GM23338 (cell line): ENCODE measurements around the gene SMC1A. TPM values are rescaled to one million over a fixed set of nuclear protein-coding genes. Genes with fewer than 3 reads are reported as not detected.

Source experiments
- ATAC-seq: fragments of 200-7000 bp; cut with Tn5 transposase; 3 replicates; pipeline ENCODE4 v1.9.1; 2020
- DNase-seq: peaks from one replicate; pipeline ENCODE4 v3.0.0-alpha.2; 2015; ENCODE audit warnings: low spot score
- H2AFZ ChIP-seq: fragments of 200-600 bp; sonication (generic); 2 replicates; pipeline ENCODE4 v1.8.0; 2016; ENCODE audit warnings: antibody characterized with exemption, mild to moderate bottlenecking, moderate library complexity
- H3F3A ChIP-seq: fragments of 200-600 bp; sonication (generic); replicated peaks from 2 replicates; pipeline ENCODE4 v1.8.0; 2017; ENCODE audit warnings: antibody characterized with exemption, mixed run types, low read depth
- H3K27ac ChIP-seq: fragments of 200-600 bp; sonication (generic); 2 replicates; pipeline ENCODE4 v1.6.1; 2016; ENCODE audit warnings: low read depth
- H3K27me3 ChIP-seq: fragments of 200-600 bp; sonication (generic); 2 replicates; pipeline ENCODE4 v1.8.0; 2016; ENCODE audit warnings: mild to moderate bottlenecking, mixed run types, moderate library complexity; ENCODE audit not compliant: insufficient read depth
- H3K36me3 ChIP-seq: fragments of 200-600 bp; sonication (generic); 2 replicates; pipeline ENCODE4 v1.8.0; 2016; ENCODE audit warnings: mild to moderate bottlenecking; ENCODE audit not compliant: insufficient read depth
- H3K4me1 ChIP-seq: fragments of 200-600 bp; sonication (generic); 2 replicates; pipeline ENCODE4 v1.8.0; 2016; ENCODE audit warnings: mild to moderate bottlenecking, moderate library complexity; ENCODE audit not compliant: insufficient read depth
- H3K4me2 ChIP-seq: fragments of 200-600 bp; sonication (generic); 2 replicates; pipeline ENCODE4 v1.7.1; 2017; ENCODE audit warnings: mixed run types
- H3K4me3 ChIP-seq: fragments of 200-600 bp; sonication (generic); 2 replicates; pipeline ENCODE4 v1.6.1; 2016; ENCODE audit warnings: mixed run types
- H3K79me2 ChIP-seq: fragments of 200-600 bp; sonication (generic); replicated peaks from 2 replicates; pipeline ENCODE4 v1.8.0; 2017; ENCODE audit warnings: mild to moderate bottlenecking; ENCODE audit not compliant: insufficient read depth
- H3K9me2 ChIP-seq: fragments of 200-600 bp; sonication (generic); 2 replicates; pipeline ENCODE4 v1.8.0; 2017; ENCODE audit not compliant: insufficient read depth
- H4K20me1 ChIP-seq: fragments of 200-600 bp; sonication (generic); replicated peaks from 2 replicates; pipeline ENCODE4 v1.8.0; 2017; ENCODE audit warnings: mild to moderate bottlenecking; ENCODE audit not compliant: insufficient read depth
- H3K27ac Mint-ChIP-seq: 2 replicates; pipeline ENCODE4 v1.8.0; 2020; ENCODE audit warnings: inconsistent platforms, mild to moderate bottlenecking, moderate library complexity, mixed read lengths
- H3K27me3 Mint-ChIP-seq: 3 replicates; pipeline ENCODE4 v1.8.0; 2022; ENCODE audit warnings: low read depth, mild to moderate bottlenecking, moderate library complexity, mixed read lengths, inconsistent platforms; ENCODE audit not compliant: insufficient read depth, poor library complexity
- H3K36me3 Mint-ChIP-seq: 3 replicates; pipeline ENCODE4 v1.8.0; 2021; ENCODE audit warnings: low read depth, mild to moderate bottlenecking, inconsistent platforms, moderate library complexity, mixed read lengths
- H3K4me1 Mint-ChIP-seq: 3 replicates; pipeline ENCODE4 v1.8.0; 2020; ENCODE audit warnings: mild to moderate bottlenecking, inconsistent platforms, mixed read lengths
- H3K4me3 Mint-ChIP-seq: 3 replicates; pipeline ENCODE4 v1.8.0; 2021; ENCODE audit warnings: moderate library complexity, mild to moderate bottlenecking, inconsistent platforms, mixed read lengths
- H3K9me3 Mint-ChIP-seq: 3 replicates; pipeline ENCODE4 v1.8.0; 2020; ENCODE audit warnings: moderate library complexity, mild to moderate bottlenecking, inconsistent platforms, mixed read lengths
- CREB1 ChIP-seq: fragments of 250-450 bp; sonication (Bioruptor Pico); IDR thresholded peaks from 2 replicates; pipeline ENCODE4 v1.5.0; 2020; ENCODE audit warnings: low read depth, mild to moderate bottlenecking, moderate library complexity
- EZH2phosphoT487 ChIP-seq: fragments of 200-600 bp; sonication (generic); IDR thresholded peaks from one replicate; pipeline ENCODE4 v1.8.1; 2018; ENCODE audit warnings: antibody characterized with exemption; ENCODE audit not compliant: unreplicated experiment
- NANOG ChIP-seq: IDR thresholded peaks from 2 replicates; pipeline ENCODE4 v1.6.1; 2016; ENCODE audit warnings: antibody characterized with exemption, borderline replicate concordance
- POLR2AphosphoS5 ChIP-seq: IDR thresholded peaks from 2 replicates; pipeline ENCODE4 v1.6.1; 2016; ENCODE audit warnings: antibody characterized with exemption, low read depth
- ZNF114 ChIP-seq: fragments of 250-450 bp; sonication (Bioruptor Pico); IDR thresholded peaks from 2 replicates; pipeline ENCODE4 v1.5.0; 2020; ENCODE audit warnings: mild to moderate bottlenecking, moderate library complexity
- ZNF331 ChIP-seq: fragments of 250-450 bp; sonication (Bioruptor Pico); IDR thresholded peaks from 2 replicates; pipeline ENCODE4 v1.5.0; 2020; ENCODE audit warnings: low read depth, mild to moderate bottlenecking, moderate library complexity
- polyA plus RNA-seq: library from polyadenylated mRNA; unstranded; fragments of >200 nt; fragmentation: Nextera tagmentation; extraction: Ambion mirVana; gene quantifications from 2 replicates; pipeline ENCODE4 v1.2.1, GENCODE V29; 2016
- total RNA-seq: library from RNA; depleted of rRNA; stranded (reverse); fragments of >200 nt; shearing (Covaris generic); gene quantifications from 2 replicates; pipeline ENCODE4 v1.2.3, GENCODE V29; 2014
- TF ChIP-seq, protein P1 (sequence below), 2 experiments: fragments of 200-600 bp in 1 of 2; sonication (generic) in 1 of 2; conservative IDR thresholded peaks; 2 replicates each; pipeline versions ENCODE4 v1.5.1 to v1.6.1; 2016 to 2017; ENCODE audit warnings: antibody characterized with exemption in 2 of 2, low read depth in 2 of 2, mild to moderate bottlenecking in 2 of 2, moderate library complexity in 1 of 2
- TF ChIP-seq, protein P2 (sequence below): IDR thresholded peaks from one replicate; pipeline ENCODE4 v1.6.1; 2018; ENCODE audit warnings: antibody characterized with exemption; ENCODE audit not compliant: unreplicated experiment

SMC1A gene
- total and polyA plus RNA-seq, 2 experiments from 2014 or later = 63.3 to 69.0 TPM

DNA sequence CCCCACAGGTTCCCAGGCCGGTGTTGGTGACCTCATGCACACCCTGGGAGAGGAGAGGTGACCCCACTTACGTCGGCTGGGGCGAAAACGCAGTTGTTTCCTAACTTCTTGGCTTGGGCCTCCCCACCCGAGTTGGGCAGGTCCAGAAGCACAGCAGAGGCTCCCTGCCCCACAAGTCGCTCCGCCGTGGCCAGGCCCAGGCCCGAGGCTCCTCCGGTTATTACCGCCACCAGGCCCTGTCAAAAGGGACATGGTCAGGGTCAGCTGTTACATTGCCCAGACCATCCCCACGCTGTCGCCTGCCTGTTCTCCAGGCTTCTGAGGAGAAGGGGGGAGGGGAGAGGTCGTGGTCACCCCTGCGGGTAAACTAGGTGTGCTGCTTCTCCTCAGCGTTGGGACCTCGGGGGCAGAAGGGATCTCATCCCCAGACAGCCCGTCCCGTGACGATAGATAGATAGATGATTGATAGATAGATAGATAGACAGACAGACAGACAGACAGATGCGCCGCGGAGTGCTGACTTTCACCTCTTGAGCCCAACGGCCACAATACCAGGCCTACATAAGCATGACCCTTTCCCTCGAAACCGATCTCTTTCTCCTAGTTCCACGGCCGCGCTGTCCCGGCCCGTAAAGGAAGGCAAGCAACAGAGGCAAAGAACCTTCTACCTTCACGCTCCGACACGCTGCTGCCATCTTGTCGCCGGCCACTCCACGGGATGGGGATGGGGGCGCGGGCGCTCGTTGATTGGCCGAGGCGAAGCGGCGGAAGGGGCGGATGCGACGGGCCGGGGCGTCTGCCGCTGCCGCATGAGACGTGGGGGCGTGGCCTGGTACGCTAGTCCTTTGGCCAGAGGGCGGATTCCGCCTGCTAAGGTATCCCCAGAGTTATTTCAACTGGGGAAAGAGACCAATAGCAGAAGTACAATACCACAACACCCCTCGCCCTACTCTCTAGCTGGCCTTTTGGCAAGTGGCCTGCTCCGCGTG, 11.5 kb upstream of the SMC1A start, which contains the start of gene HSD17B10:
Gene HSD17B10 (minus strand): TSS at position 720 of the 989 bp plus-strand sequence. CDS start 25 bp downstream, at position 695.
- H3K27ac ChIP-seq = peak within 1 kb of the TSS; percentile 72; the same call in 1 of the 2 replicates
- peak within 1 kb of the TSS; percentile 99 for H3K4me3 Mint-ChIP-seq

DNA sequence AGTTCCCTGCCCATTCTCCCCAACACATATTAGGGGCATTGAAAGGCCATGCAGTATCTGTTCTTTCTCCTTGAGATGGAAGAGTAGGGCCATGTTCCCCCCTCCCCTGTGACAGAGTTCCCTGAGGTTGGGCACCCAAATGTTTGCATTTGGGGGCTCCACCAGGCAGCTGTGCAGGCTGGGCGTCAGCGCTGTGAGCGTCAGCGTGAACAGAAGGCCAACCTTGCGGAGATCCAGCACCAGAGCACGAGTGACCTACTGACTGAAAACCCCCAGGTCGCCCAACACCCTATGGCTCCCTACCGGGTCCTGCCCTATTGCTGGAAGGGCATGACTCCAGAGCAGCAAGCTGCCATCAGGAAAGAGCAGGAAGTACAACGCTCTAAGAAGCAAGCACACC, 7.8 kb upstream of the SMC1A start:
- DNase-seq (no peak), ATAC-seq (no peak)
- no peak for TF ChIP-seq POLR2AphosphoS5
- TF ChIP-seq, protein P1, sequence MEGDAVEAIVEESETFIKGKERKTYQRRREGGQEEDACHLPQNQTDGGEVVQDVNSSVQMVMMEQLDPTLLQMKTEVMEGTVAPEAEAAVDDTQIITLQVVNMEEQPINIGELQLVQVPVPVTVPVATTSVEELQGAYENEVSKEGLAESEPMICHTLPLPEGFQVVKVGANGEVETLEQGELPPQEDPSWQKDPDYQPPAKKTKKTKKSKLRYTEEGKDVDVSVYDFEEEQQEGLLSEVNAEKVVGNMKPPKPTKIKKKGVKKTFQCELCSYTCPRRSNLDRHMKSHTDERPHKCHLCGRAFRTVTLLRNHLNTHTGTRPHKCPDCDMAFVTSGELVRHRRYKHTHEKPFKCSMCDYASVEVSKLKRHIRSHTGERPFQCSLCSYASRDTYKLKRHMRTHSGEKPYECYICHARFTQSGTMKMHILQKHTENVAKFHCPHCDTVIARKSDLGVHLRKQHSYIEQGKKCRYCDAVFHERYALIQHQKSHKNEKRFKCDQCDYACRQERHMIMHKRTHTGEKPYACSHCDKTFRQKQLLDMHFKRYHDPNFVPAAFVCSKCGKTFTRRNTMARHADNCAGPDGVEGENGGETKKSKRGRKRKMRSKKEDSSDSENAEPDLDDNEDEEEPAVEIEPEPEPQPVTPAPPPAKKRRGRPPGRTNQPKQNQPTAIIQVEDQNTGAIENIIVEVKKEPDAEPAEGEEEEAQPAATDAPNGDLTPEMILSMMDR (conservative IDR thresholded peaks at IDR 0.05; ENCODE audit: low read depth in 2 of 2) = no peak
- no peak for TF ChIP-seq NANOG
- TF ChIP-seq ZNF114 = no peak
- no peak for TF ChIP-seq EZH2phosphoT487
- TF ChIP-seq, protein P2, sequence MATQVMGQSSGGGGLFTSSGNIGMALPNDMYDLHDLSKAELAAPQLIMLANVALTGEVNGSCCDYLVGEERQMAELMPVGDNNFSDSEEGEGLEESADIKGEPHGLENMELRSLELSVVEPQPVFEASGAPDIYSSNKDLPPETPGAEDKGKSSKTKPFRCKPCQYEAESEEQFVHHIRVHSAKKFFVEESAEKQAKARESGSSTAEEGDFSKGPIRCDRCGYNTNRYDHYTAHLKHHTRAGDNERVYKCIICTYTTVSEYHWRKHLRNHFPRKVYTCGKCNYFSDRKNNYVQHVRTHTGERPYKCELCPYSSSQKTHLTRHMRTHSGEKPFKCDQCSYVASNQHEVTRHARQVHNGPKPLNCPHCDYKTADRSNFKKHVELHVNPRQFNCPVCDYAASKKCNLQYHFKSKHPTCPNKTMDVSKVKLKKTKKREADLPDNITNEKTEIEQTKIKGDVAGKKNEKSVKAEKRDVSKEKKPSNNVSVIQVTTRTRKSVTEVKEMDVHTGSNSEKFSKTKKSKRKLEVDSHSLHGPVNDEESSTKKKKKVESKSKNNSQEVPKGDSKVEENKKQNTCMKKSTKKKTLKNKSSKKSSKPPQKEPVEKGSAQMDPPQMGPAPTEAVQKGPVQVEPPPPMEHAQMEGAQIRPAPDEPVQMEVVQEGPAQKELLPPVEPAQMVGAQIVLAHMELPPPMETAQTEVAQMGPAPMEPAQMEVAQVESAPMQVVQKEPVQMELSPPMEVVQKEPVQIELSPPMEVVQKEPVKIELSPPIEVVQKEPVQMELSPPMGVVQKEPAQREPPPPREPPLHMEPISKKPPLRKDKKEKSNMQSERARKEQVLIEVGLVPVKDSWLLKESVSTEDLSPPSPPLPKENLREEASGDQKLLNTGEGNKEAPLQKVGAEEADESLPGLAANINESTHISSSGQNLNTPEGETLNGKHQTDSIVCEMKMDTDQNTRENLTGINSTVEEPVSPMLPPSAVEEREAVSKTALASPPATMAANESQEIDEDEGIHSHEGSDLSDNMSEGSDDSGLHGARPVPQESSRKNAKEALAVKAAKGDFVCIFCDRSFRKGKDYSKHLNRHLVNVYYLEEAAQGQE = no peak
- Histone ChIP-seq H3K27me3 (no peaks in the 10 kb centered on the region), H3K4me1 (no peaks in the 10 kb centered on the region), H3K9me2 (no peaks in the 10 kb centered on the region), H3F3A (no peaks in the 10 kb centered on the region), H3K27ac (no peak overlapping the region), H4K20me1 (no peaks in the 10 kb centered on the region), H3K4me3 (no peak overlapping the region), H3K36me3 (no peaks in the 10 kb centered on the region), H3K4me2 (no peak overlapping the region), H2AFZ (no peak overlapping the region), H3K79me2 (no peaks in the 10 kb centered on the region)
- H3K27me3 Mint-ChIP-seq = peaks cover 3% of the 10 kb centered on the region
- H3K9me3 Mint-ChIP-seq = no peaks in the 10 kb centered on the region
- no peak overlapping the region for H3K27ac Mint-ChIP-seq
- peaks cover 5% of the 10 kb centered on the region; the same call in 2 of the 3 replicates for H3K4me1 Mint-ChIP-seq
- H3K36me3 Mint-ChIP-seq = peaks cover 15% of the 10 kb centered on the region
- no peak overlapping the region for H3K4me3 Mint-ChIP-seq

More for the DNA sequence above, 11.5 kb upstream of the SMC1A start, which contains the start of gene HSD17B10:
- no peaks in the 10 kb centered on the region for H3K79me2 ChIP-seq
- Mint-ChIP-seq H3K36me3 (peaks cover 15% of the 10 kb centered on the region), H3K9me3 (no peaks in the 10 kb centered on the region), H3K4me1 (peaks cover 5% of the 10 kb centered on the region; the same call in 2 of the 3 replicates), H3K27me3 (peaks cover under 1% of the 10 kb centered on the region), H3K27ac (peak within 1 kb of the TSS; percentile 95)
- no peaks in the 10 kb centered on the region for H3K9me2 ChIP-seq
- no peaks in the 10 kb centered on the region for H3F3A ChIP-seq
- H3K4me3 ChIP-seq = peak within 1 kb of the TSS; percentile 70
- peak within 1 kb of the TSS; percentile 88 for H2AFZ ChIP-seq
- H4K20me1 ChIP-seq = no peaks in the 10 kb centered on the region
- ATAC-seq (peak; percentile 96), DNase-seq (peak; percentile 96)
- H3K4me2 ChIP-seq = peak within 1 kb of the TSS; percentile 78
- no peak for TF ChIP-seq ZNF331
- peak; percentile 72 for TF ChIP-seq POLR2AphosphoS5
- TF ChIP-seq CREB1 (CRISPR knock-in tag) = 0 out of 2 replicates have a peak, but pooled peaks have one; percentile 23
- TF ChIP-seq EZH2phosphoT487 = no peak
- H3K36me3 ChIP-seq = no peaks in the 10 kb centered on the region
- H3K4me1 ChIP-seq = no peaks in the 10 kb centered on the region
- H3K27me3 ChIP-seq = no peaks in the 10 kb centered on the region
